ENCODE measurements around the gene GTF2IRD2.
"Not testable (repeated sequence)": the region's sequence is repeated elsewhere in the genome, so short reads cannot be mapped to it uniquely, and the experiment has no call there.

DNA sequence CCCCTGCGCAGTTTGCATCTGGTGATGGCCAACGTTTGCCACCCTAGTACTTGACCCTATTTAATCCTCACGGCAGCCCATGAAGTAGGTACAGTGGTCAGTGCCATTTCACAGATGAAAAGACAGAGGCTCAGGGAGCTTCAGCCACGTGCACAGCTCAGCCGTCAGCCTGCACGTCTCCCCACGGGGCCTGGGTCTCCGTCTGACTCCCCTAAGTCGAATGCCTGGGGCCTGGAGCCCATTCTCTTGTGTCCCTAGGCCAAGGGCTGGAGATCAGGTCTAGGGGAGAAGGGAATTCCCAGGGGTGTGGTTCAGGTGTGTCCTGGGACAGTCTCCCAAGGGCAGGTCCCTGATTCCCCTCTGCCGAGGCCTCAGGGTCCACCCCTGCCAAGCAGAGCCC is 84.4 kb downstream of the GTF2IRD2 start:
- TF ChIP-seq, protein P1, sequence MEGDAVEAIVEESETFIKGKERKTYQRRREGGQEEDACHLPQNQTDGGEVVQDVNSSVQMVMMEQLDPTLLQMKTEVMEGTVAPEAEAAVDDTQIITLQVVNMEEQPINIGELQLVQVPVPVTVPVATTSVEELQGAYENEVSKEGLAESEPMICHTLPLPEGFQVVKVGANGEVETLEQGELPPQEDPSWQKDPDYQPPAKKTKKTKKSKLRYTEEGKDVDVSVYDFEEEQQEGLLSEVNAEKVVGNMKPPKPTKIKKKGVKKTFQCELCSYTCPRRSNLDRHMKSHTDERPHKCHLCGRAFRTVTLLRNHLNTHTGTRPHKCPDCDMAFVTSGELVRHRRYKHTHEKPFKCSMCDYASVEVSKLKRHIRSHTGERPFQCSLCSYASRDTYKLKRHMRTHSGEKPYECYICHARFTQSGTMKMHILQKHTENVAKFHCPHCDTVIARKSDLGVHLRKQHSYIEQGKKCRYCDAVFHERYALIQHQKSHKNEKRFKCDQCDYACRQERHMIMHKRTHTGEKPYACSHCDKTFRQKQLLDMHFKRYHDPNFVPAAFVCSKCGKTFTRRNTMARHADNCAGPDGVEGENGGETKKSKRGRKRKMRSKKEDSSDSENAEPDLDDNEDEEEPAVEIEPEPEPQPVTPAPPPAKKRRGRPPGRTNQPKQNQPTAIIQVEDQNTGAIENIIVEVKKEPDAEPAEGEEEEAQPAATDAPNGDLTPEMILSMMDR (IDR thresholded peaks at IDR 0.05) = not testable (repeated sequence)
- not testable (repeated sequence) for TF ChIP-seq POLR2AphosphoS5, POLR2A (IDR thresholded peaks at IDR 0.05)
